GM10248 (cell line): ENCODE measurements around the gene NDST1.

ENCODE experiments used
- CTCF ChIA-PET: fragments of 300-600 bp; sonication (Branson Sonifier 250); formaldehyde crosslinking; extraction: SDS; loops from one replicate; lab custom pipeline; 2021; ENCODE audit warnings: antibody characterized with exemption; lab: Yijun Ruan, JAX
- POLR2A ChIA-PET: fragments of 350-650 bp; sonication (Branson Sonifier 250); formaldehyde crosslinking; extraction: SDS; loops from one replicate; lab custom pipeline; 2020; ENCODE audit warnings: antibody characterized with exemption; lab: Yijun Ruan, JAX
- DNase-seq: peaks from one replicate; pipeline ENCODE4 v3.0.0; 2012; ENCODE audit errors: extremely low spot score
- CTCF ChIP-seq: IDR thresholded peaks from 2 replicates; pipeline ENCODE4 v1.5.1; 2012; ENCODE audit warnings: mild to moderate bottlenecking, low read depth; ENCODE audit errors: extremely low read depth, missing control alignments, control extremely low read depth

NDST1 gene

GRCh38 chr5:150556859-150557508 lies 49.1 kb downstream of the NDST1 start:
- ChIA-PET POLR2A (interaction anchor here (0.7 kb wide), 1 partner anchor 113 kb away, joined by 5 read pairs; no protein-coding TSS in a partner anchor), CTCF (interaction anchor here (0.7 to 5.9 kb wide), 9 partner anchors 9 to 290 kb away, joined by 3 to 94 read pairs (median 7); partner anchors contain the start of genes IRGM and RBM22)
- no peak for TF ChIP-seq CTCF
- DNase-seq = no peak

GRCh38 chr5:150557509-150557872 lies 49.6 kb downstream of the NDST1 start:
- ChIA-PET CTCF (interaction anchor here (0.7 to 5.9 kb wide), 6 partner anchors 9 to 288 kb away, joined by 4 to 94 read pairs (median 8); partner anchors contain the start of genes IRGM and RBM22), POLR2A (interaction anchor here (0.6 to 0.7 kb wide), 2 partner anchors 112 to 549 kb away, joined by 5 to 6 read pairs; no protein-coding TSS in a partner anchor)
- no peak for DNase-seq
- no peak for TF ChIP-seq CTCF

GRCh38 chr5:150558088-150558621 lies 50.2 kb downstream of the NDST1 start:
- ChIA-PET CTCF (interaction anchor here (0.9 to 6.7 kb wide), 14 partner anchors 13 to 557 kb away, joined by 3 to 149 read pairs (median 5); partner anchors contain the start of genes IRGM, MYOZ3 and RBM22), POLR2A (interaction anchor here (0.6 kb wide), 1 partner anchor 548 kb away, joined by 6 read pairs; no protein-coding TSS in a partner anchor)

GRCh38 chr5:150559088-150559487 lies 51.2 kb downstream of the NDST1 start:
- no peak for DNase-seq
- CTCF ChIA-PET = interaction anchor here (0.9 to 6.7 kb wide), 27 partner anchors 9 to 557 kb away, joined by 3 to 149 read pairs (median 6); partner anchors contain the start of genes IRGM, MYOZ3, RBM22 and RPS14
- POLR2A ChIA-PET = interaction anchor here (1.0 kb wide), 1 partner anchor 109 kb away, joined by 3 read pairs; no protein-coding TSS in a partner anchor
- no peak for TF ChIP-seq CTCF

More at GRCh38 chr5:150558088-150558621, 50.2 kb downstream of the NDST1 start:
- DNase-seq = no peak
- TF ChIP-seq CTCF = no peak

- POLR2A ChIA-PET = interaction anchor here (1.0 kb wide), 1 partner anchor 110 kb away, joined by 3 read pairs; no protein-coding TSS in a partner anchor
- CTCF ChIA-PET = interaction anchor here (0.8 to 6.7 kb wide), 48 partner anchors 10 to 556 kb away, joined by 3 to 149 read pairs (median 5); partner anchors contain the start of genes DCTN4, IRGM, MYOZ3 and RBM22
- TF ChIP-seq CTCF = no peak
- DNase-seq = no peak
Observed at GRCh38 chr5:150559701-150560100, 51.8 kb downstream of the NDST1 start.

GRCh38 chr5:150560401-150561191 lies 52.7 kb downstream of the NDST1 start:
- DNase-seq = peak; percentile 80
- peak; percentile 80 for TF ChIP-seq CTCF
- ChIA-PET CTCF (interaction anchor here (0.5 to 6.7 kb wide), 61 partner anchors 9 to 555 kb away, joined by 3 to 149 read pairs (median 5); partner anchors contain the start of genes DCTN4, IRGM, MYOZ3 and RBM22), POLR2A (no interaction called here)
